ENCODE results near the gene AURKAIP1. TPM values are rescaled to one million over a fixed set of nuclear protein-coding genes. Genes with fewer than 3 reads are reported as not detected.

Gene AURKAIP1
- total and polyA plus RNA-seq, 2 of the 4 experiments (the other 2 are of a cell fraction) = 45.7 to 107 TPM

GRCh38 chr1:1420654-1421141 is 45.7 kb upstream of the AURKAIP1 start:
- H3K56ac ChIP-seq (ENCODE audit: extremely low read depth, insufficient read depth, low read length) = no peak overlapping the region
- in situ Hi-C loops (cut with MboI; ENCODE audit: low sequenced_read_pairs) (no loop called here), intact Hi-C loops (cut with micrococcal nuclease) (no loop called here), dilution Hi-C loops (cut with HindIII; ENCODE audit: low sequenced_read_pairs, unreplicated experiment) (no loop called here)
- no peak overlapping the region for H3K27ac ChIP-seq (ENCODE audit: insufficient read depth, low read length)
- no peak overlapping the region for H2BK15ac ChIP-seq (ENCODE audit: low read depth, low read length)
- H2AK9ac ChIP-seq (replicated peaks; ENCODE audit: low read depth, low read length, poor library complexity) = no peak overlapping the region
- no peak overlapping the region for H3K4me2 ChIP-seq (ENCODE audit: low read depth, low read length)
- H2BK20ac ChIP-seq (ENCODE audit: low read depth, low read length) = no peak overlapping the region
- H4K20me1 ChIP-seq (ENCODE audit: insufficient read depth, low read length) = no peaks in the 10 kb centered on the region
- H4K8ac ChIP-seq (ENCODE audit: low read depth in 2 of 2, low read length in 2 of 2) = no peak overlapping the region
- H2AK5ac ChIP-seq (ENCODE audit: low read depth, low read length) = no peak overlapping the region
- no peak overlapping the region for H3K23ac ChIP-seq (ENCODE audit: low read depth, low read length)
- no TSS peak for BruUV-seq (replicated peaks)
- TF ChIP-seq POLR2A (IDR thresholded peaks at IDR 0.05; ENCODE audit: low read depth, low read length) (no peak), NFE2L2 (IDR thresholded peaks at IDR 0.05; ENCODE audit: low read depth, low read length) (no peak), CHD1 (IDR thresholded peaks at IDR 0.05; ENCODE audit: low read depth, low read length) (no peak), ELK1 (IDR thresholded peaks at IDR 0.05; ENCODE audit: borderline replicate concordance, low read depth, low read length) (no peak), FOS (IDR thresholded peaks at IDR 0.05; ENCODE audit: low read depth, low read length) (no peak), MXI1 (IDR thresholded peaks at IDR 0.05; ENCODE audit: borderline replicate concordance, low read depth, low read length) (no peak), MAFK (IDR thresholded peaks at IDR 0.05; ENCODE audit: low read depth, low read length) (no peak)
- CTCF ChIA-PET = no interaction called here
- DNase-seq = no peak
- H3K18ac ChIP-seq (ENCODE audit: low read depth, low read length) = no peak overlapping the region
- H3K9me1 ChIP-seq (ENCODE audit: insufficient read depth, low read length) = no peaks in the 10 kb centered on the region
- H3K27me3 ChIP-seq (ENCODE audit: control insufficient read depth, insufficient read depth, low read length) = no peaks in the 10 kb centered on the region
- ATAC-seq (ENCODE audit: low read depth) = no peak
- peaks cover 3% of the 10 kb centered on the region; the same call in 1 of the 2 replicates for H3K4me1 ChIP-seq (ENCODE audit: control insufficient read depth, insufficient read depth, low read length)
- H3K79me1 ChIP-seq (ENCODE audit: low read depth in 1 of 2, low read length in 2 of 2) = no peaks in the 10 kb centered on the region
- POLR2A ChIA-PET (ENCODE audit: unreplicated experiment) = no interaction called here
- H2BK120ac ChIP-seq (ENCODE audit: low read depth, low read length) = no peak overlapping the region
- H2AFZ ChIP-seq (replicated peaks; ENCODE audit: low read length, poor library complexity) = peak overlapping the region; percentile 21
- H3K36me3 ChIP-seq (ENCODE audit: control insufficient read depth, insufficient read depth, low read length) = no peaks in the 10 kb centered on the region
- WGBS, 2 experiments (ENCODE audit: extremely low coverage in 2 of 2, insufficient read length in 1 of 2) = 80% methylated on average over 1 of the region's 12 CpGs; no CpG with 5 or more reads in 1 of the 2 experiments
- H4K91ac ChIP-seq (ENCODE audit: insufficient read depth, low read depth, low read length) = no peak overlapping the region
- no peak overlapping the region for H4K5ac ChIP-seq (ENCODE audit: low read depth, low read length)
- no peak overlapping the region for H3K9ac ChIP-seq (ENCODE audit: low read depth, low read length)
- no peak overlapping the region for H2BK5ac ChIP-seq (ENCODE audit: low read depth, low read length, poor library complexity, severe bottlenecking)
- H3K9me3 ChIP-seq (ENCODE audit: control insufficient read depth, insufficient read depth, low read length) = no peaks in the 10 kb centered on the region
- no peak overlapping the region for H3K14ac ChIP-seq (replicated peaks; ENCODE audit: low read depth, low read length)
- no peak overlapping the region for H3K4ac ChIP-seq (ENCODE audit: low read depth, low read length)
- H3K4me3 ChIP-seq (ENCODE audit: insufficient read depth, low read depth, low read length) = no peak overlapping the region
